ENCODE data around the gene ZC3H6.

ZC3H6 gene

GRCh38 chr2:112251271-112251670 lies 24.1 kb upstream of the ZC3H6 start:
- TF ChIP-seq CTCF (IDR thresholded peaks at IDR 0.05) = no peak
- no peak overlapping the region for H3K4me3 ChIP-seq
- no peak overlapping the region for H3K27ac ChIP-seq
- DNase-seq (ENCODE audit: low spot score) = no peak

- H3K4me3 ChIP-seq = no peak overlapping the region
- no peak for DNase-seq (ENCODE audit: low spot score)
- H3K27ac ChIP-seq = no peak overlapping the region
- no peak for TF ChIP-seq CTCF (IDR thresholded peaks at IDR 0.05)
Observed at GRCh38 chr2:112253261-112253815, 22.1 kb upstream of the ZC3H6 start.

GRCh38 chr2:112254466-112255240 lies 20.7 kb upstream of the ZC3H6 start, which contains the start of gene ZC3H8:
Gene ZC3H8 (minus strand): TSS chr2:112255042. CDS start chr2:112254981, 61 bp downstream.
- Histone ChIP-seq H3K27ac (peak within 1 kb of the TSS; percentile 75 to 76), H3K4me3 (peak within 1 kb of the TSS; percentile 88)
- TF ChIP-seq CTCF (IDR thresholded peaks at IDR 0.05) = no peak
- DNase-seq (ENCODE audit: low spot score) = peak; percentile 94

- no peak overlapping the region for H3K27ac ChIP-seq
- DNase-seq (ENCODE audit: low spot score) = no peak
- no peak overlapping the region for H3K4me3 ChIP-seq
- TF ChIP-seq CTCF (IDR thresholded peaks at IDR 0.05) = no peak
Observed at GRCh38 chr2:112255875-112256274, 19.5 kb upstream of the ZC3H6 start.

- Histone ChIP-seq H3K27ac (no peak overlapping the region), H3K4me3 (no peak overlapping the region)
- no peak for DNase-seq (ENCODE audit: low spot score)
- no peak for TF ChIP-seq CTCF (IDR thresholded peaks at IDR 0.05)
Observed at GRCh38 chr2:112256654-112257053, 18.7 kb upstream of the ZC3H6 start.

GRCh38 chr2:112257575-112257974 lies 17.8 kb upstream of the ZC3H6 start:
- DNase-seq (ENCODE audit: low spot score) = no peak
- no peak for TF ChIP-seq CTCF (IDR thresholded peaks at IDR 0.05)
- Histone ChIP-seq H3K4me3 (no peak overlapping the region), H3K27ac (no peak overlapping the region)
